OCI-LY3 (cell line): Measurements from ENCODE around the gene ZNRD2.
A peak's percentile ranks its signal among the peaks of the same experiment; 100 is the strongest.
"Not testable (repeated sequence)": the region's sequence is repeated elsewhere in the genome, so short reads cannot be mapped to it uniquely, and the experiment has no call there.

Experiments
- H2AFZ ChIP-seq: fragments of 200-600, 300-600 bp; shearing (Covaris generic); 2 replicates; pipeline ENCODE4 v1.6.0; 2014; ENCODE audit warnings: antibody characterized with exemption, low read depth, low read length
- H3K27ac ChIP-seq: fragments of 200-600, 300-600 bp; sonication (generic); 2 replicates; pipeline ENCODE4 v1.5.1; 2014; ENCODE audit warnings: mild to moderate bottlenecking, low read length, moderate library complexity, mixed read lengths
- H3K27me3 ChIP-seq: fragments of 200-600, 300-600 bp; sonication (generic); 2 replicates; pipeline ENCODE4 v1.6.1; 2014; ENCODE audit warnings: low read depth, low read length, mixed read lengths
- H3K36me3 ChIP-seq: fragments of 200-600, 300-600 bp; sonication (generic); replicated peaks from 2 replicates; pipeline ENCODE3; 2014; ENCODE audit warnings: low read depth, low read length, mixed read lengths
- H3K4me1 ChIP-seq: fragments of 300-600, 200-600 bp; sonication (generic); 2 replicates; pipeline ENCODE4 v1.6.1; 2014; ENCODE audit warnings: low read length, mixed read lengths
- H3K4me2 ChIP-seq: fragments of 200-600, 300-600 bp; sonication (generic); 2 replicates; pipeline ENCODE4 v1.6.1; 2014; ENCODE audit warnings: low read length, mixed read lengths
- H3K4me3 ChIP-seq: fragments of 300-600, 200-600 bp; sonication (generic); 2 replicates; pipeline ENCODE4 v1.5.1; 2014; ENCODE audit warnings: antibody characterized with exemption, mild to moderate bottlenecking, low read length, moderate library complexity
- H3K79me2 ChIP-seq: fragments of 300-600, 200-600 bp; shearing (Covaris generic); 2 replicates; pipeline ENCODE4 v1.6.1; 2014; ENCODE audit warnings: mild to moderate bottlenecking, low read length, mixed read lengths
- H3K9ac ChIP-seq: fragments of 300-600, 200-600 bp; shearing (Covaris generic); 2 replicates; pipeline ENCODE4 v1.6.0; 2014; ENCODE audit warnings: mild to moderate bottlenecking, low read length, moderate library complexity
- H3K9me3 ChIP-seq: fragments of 200-600, 300-600 bp; shearing (Covaris generic); 2 replicates; pipeline ENCODE4 v1.6.1; 2014; ENCODE audit warnings: low read length, mixed read lengths; ENCODE audit not compliant: insufficient read depth
- H4K20me1 ChIP-seq: fragments of 200-600, 300-600 bp; sonication (generic); 2 replicates; pipeline ENCODE4 v1.6.1; 2016; ENCODE audit warnings: low read length, mixed read lengths; ENCODE audit not compliant: insufficient read depth
- EZH2phosphoT487 ChIP-seq: fragments of 200-600 bp; shearing (Covaris generic); IDR thresholded peaks from 2 replicates; pipeline ENCODE4 v1.6.1; 2018; ENCODE audit warnings: antibody characterized with exemption, mixed run types, low read depth
- TF ChIP-seq, protein P1 (sequence below): fragments of 200-600, 300-600 bp; sonication (generic); IDR thresholded peaks from 2 replicates; pipeline ENCODE4 v1.5.1; 2014; ENCODE audit warnings: antibody characterized with exemption, low read length, low read depth

Gene ZNRD2, protein sequence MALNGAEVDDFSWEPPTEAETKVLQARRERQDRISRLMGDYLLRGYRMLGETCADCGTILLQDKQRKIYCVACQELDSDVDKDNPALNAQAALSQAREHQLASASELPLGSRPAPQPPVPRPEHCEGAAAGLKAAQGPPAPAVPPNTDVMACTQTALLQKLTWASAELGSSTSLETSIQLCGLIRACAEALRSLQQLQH

DNA sequence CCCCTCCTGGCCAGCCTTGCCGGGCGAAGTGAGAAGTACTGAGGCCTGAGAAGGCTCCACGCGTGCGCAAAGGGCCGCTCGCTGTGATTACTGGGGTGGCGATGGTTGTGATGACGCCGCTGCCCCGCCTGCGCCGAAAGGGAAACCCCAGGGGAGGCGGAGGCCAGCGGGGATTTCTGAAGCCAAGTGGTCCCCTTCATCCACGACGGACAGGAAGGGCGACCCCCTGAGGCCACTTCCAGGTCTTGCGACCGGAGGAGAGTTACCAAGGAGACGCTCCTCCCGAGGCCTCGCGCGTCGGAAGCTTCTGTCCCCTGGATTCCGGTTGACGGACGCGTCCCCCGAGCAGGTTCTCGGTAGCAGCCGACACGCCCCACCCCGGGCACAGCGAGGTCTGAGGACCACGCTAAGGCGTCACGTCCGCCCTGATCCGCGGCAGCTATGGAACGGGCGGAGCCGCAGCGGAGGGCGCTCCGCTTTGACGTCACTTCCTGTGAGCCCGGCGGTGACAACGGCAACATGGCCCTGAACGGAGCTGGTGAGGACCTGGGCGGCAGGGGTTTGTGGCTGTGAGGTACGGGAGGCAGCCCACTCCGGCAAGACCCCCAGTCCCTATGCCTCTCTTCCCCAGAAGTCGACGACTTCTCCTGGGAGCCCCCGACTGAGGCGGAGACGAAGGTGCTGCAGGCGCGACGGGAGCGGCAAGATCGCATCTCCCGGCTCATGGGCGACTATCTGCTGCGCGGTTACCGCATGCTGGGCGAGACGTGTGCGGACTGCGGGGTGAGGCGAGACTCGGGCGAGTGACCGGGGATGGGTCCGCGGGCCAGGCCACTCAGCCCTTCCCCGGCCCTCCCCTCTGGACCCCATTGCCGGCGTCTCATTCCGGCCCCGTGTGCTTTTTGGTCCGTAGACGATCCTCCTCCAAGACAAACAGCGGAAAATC, at the start of gene ZNRD2:
Gene ZNRD2, plus strand, starts transcription at position 505 of the 946 bp plus-strand sequence. Its CDS starts 15 bp downstream, at position 520.
- no peaks in the 10 kb centered on the region for H3K9me3 ChIP-seq
- peak within 1 kb of the TSS; percentile 84 for H3K9ac ChIP-seq
- H3K79me2 ChIP-seq = peaks cover 48% of the 10 kb centered on the region
- peaks cover 13% of the 10 kb centered on the region for H4K20me1 ChIP-seq
- peaks cover 12% of the 10 kb centered on the region for H3K36me3 ChIP-seq
- H3K27ac ChIP-seq = peak within 1 kb of the TSS; percentile 89
- TF ChIP-seq EZH2phosphoT487 = no peak
- TF ChIP-seq, protein P1, sequence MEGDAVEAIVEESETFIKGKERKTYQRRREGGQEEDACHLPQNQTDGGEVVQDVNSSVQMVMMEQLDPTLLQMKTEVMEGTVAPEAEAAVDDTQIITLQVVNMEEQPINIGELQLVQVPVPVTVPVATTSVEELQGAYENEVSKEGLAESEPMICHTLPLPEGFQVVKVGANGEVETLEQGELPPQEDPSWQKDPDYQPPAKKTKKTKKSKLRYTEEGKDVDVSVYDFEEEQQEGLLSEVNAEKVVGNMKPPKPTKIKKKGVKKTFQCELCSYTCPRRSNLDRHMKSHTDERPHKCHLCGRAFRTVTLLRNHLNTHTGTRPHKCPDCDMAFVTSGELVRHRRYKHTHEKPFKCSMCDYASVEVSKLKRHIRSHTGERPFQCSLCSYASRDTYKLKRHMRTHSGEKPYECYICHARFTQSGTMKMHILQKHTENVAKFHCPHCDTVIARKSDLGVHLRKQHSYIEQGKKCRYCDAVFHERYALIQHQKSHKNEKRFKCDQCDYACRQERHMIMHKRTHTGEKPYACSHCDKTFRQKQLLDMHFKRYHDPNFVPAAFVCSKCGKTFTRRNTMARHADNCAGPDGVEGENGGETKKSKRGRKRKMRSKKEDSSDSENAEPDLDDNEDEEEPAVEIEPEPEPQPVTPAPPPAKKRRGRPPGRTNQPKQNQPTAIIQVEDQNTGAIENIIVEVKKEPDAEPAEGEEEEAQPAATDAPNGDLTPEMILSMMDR = peak; percentile 65
- peaks cover 37% of the 10 kb centered on the region for H3K4me1 ChIP-seq
- H2AFZ ChIP-seq = peak within 1 kb of the TSS; percentile 63
- H3K4me3 ChIP-seq = peak within 1 kb of the TSS; percentile 82
- peak within 1 kb of the TSS; percentile 90 for H3K4me2 ChIP-seq
- H3K27me3 ChIP-seq = no peaks in the 10 kb centered on the region

DNA sequence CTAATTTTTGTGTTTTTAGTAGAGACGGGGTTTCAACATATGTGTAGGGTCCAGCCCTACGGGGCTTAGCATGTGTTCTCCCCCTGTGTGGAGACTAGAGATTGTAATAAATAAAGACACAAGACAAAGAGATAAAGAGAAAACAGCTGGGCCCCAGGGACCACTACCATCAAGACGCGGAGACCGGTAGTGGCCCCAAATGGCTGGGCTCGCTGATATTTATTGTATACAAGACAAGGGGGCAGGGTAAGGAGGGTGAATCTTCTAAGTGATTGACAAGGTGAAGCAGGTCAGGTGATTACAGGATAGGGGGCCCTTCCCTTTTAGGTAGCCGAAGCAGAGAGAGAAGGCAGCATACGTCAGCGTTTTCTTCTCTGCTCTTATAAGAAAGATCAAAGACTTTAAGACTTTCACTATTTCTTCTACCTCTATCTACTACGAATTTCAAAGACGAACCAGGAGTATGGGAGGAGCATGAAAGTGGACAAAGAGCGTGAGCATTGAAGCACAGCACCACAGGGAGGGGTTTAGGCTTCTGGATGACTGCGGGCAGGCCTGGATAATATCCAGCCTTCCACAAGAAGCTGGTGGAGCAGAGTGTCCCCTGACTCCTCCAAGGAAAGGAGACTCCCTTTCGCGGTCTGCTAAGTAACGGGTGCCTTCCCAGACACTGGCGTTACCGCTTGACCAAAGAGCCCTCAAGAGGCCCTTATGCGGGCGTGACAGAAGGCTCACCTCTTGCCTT, 48.3 kb upstream of the ZNRD2 start:
- H2AFZ ChIP-seq, H4K20me1 ChIP-seq, H3K9me3 ChIP-seq, H3K27me3 ChIP-seq, H3K27ac ChIP-seq, H3K9ac ChIP-seq, H3K4me3 ChIP-seq, H3K36me3 ChIP-seq: not testable (repeated sequence)
- Histone ChIP-seq H3K4me2 (peak overlapping the region; percentile 88), H3K4me1 (peaks cover 37% of the 10 kb centered on the region), H3K79me2 (peaks cover 15% of the 10 kb centered on the region)

DNA sequence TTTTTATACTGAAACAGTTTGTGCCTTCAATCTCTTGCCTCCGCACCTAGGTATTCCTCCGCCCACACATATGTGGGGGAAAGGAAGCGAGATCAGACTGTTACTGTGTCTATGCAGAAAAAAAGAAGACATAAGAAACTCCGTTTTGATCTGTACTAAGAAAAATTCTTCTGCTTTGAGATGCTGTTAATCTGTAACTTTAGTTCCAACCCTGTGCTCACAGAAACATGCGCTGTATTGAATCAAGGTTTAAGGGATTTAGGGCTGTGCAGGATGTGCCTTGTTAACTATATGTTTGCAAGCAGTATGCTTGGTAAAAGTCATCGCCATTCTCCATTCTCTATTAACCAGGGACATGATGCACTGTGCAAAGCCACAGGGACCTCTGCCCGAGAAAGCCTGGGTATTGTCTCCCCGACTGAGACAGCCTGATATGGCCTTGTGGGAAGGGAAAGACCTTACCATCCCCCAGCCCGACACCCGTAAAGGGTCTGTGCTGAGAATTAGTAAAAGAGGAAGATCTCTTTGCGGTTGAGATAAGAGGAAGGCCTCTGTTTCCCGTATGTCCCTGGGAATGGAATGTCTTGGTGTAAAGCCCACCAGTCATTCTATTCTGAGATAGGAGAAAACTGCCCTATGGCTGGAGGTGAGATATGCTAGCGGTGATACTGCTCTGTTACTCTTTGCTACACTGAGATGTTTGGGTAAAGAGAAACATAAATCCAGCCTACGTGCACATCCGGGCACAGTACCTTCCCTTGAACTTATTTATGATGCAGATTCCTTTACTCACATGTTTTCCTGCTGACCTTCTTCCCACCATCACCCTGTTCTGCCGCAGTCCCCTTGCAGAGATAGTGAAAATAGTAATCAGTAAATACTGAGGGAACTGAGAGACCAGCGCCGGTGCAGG, 47.3 kb upstream of the ZNRD2 start:
- not testable (repeated sequence) for H3K9me3 ChIP-seq, H2AFZ ChIP-seq, H4K20me1 ChIP-seq, H3K27me3 ChIP-seq
- Histone ChIP-seq H3K4me2 (peak overlapping the region; percentile 88), H3K4me3 (peak overlapping the region; percentile 71), H3K27ac (peak overlapping the region; percentile 55; the same call in 1 of the 2 replicates), H3K79me2 (peaks cover 15% of the 10 kb centered on the region), H3K36me3 (peaks cover 16% of the 10 kb centered on the region), H3K9ac (peak overlapping the region; percentile 39; the same call in 1 of the 2 replicates), H3K4me1 (peaks cover 37% of the 10 kb centered on the region)

DNA sequence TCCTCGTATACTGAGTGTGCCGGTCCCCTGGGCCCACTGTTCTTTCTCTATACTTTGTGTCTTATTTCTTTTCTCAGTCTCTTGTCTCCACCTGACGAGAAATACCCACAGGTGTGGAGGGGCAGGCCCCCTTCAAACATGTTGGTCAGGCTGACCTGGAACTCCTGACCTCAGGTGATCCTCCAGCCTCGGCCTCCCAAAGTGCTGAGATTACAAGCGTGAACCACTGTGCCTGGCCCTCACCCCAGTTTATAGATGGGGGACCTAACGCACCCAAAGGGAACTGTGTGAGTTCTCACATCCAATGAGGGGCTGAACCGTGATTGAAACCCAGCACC, 46.7 kb upstream of the ZNRD2 start:
- H4K20me1 ChIP-seq, H2AFZ ChIP-seq, H3K9me3 ChIP-seq, H3K27me3 ChIP-seq: not testable (repeated sequence)
- H3K4me2 ChIP-seq = peak overlapping the region; percentile 88
- peak overlapping the region; percentile 71 for H3K4me3 ChIP-seq
- H3K4me1 ChIP-seq = peaks cover 37% of the 10 kb centered on the region
- peaks cover 16% of the 10 kb centered on the region for H3K36me3 ChIP-seq
- H3K79me2 ChIP-seq = peaks cover 15% of the 10 kb centered on the region
- H3K9ac ChIP-seq = peak overlapping the region; percentile 39; the same call in 1 of the 2 replicates
- H3K27ac ChIP-seq = peak overlapping the region; percentile 55
